Mesothelial cell of epicardium (in vitro differentiated cells): ENCODE measurements around the gene POLR3GL. TPM values are rescaled to one million over a fixed set of nuclear protein-coding genes. Genes with fewer than 3 reads are reported as not detected.
A peak's percentile ranks its signal among the peaks of the same experiment; 100 is the strongest.

Experiments
- DNase-seq, 2 experiments: peaks; one replicate each; pipeline ENCODE4 v3.0.0; 2021; ENCODE audit warnings: low spot score in 2 of 2; ENCODE audit not compliant: unreplicated experiment in 2 of 2
- H3K27ac Mint-ChIP-seq: 2 replicates; pipeline ENCODE4 v1.8.0; 2021; ENCODE audit warnings: mixed read lengths
- H3K27me3 Mint-ChIP-seq: 2 replicates; pipeline ENCODE4 v1.8.0; 2021; ENCODE audit warnings: low read depth, mixed read lengths
- H3K36me3 Mint-ChIP-seq: 2 replicates; pipeline ENCODE4 v1.8.0; 2021; ENCODE audit warnings: mixed read lengths
- H3K4me1 Mint-ChIP-seq: 2 replicates; pipeline ENCODE4 v1.8.0; 2021; ENCODE audit warnings: mixed read lengths
- H3K4me3 Mint-ChIP-seq: 2 replicates; pipeline ENCODE4 v1.8.0; 2021; ENCODE audit warnings: mild to moderate bottlenecking, moderate library complexity, mixed read lengths
- H3K9me3 Mint-ChIP-seq: 2 replicates; pipeline ENCODE4 v1.8.0; 2021; ENCODE audit warnings: mixed read lengths
- CTCF ChIP-seq: fragments of 200-600 bp; sonication (generic); IDR thresholded peaks from one replicate; pipeline ENCODE4 v1.5.0; 2021; ENCODE audit warnings: antibody characterized with exemption; ENCODE audit not compliant: unreplicated experiment
- total RNA-seq: library from RNA; stranded (reverse); gene quantifications from 3 replicates; pipeline ENCODE4 v1.2.1, GENCODE V29; 2021

POLR3GL gene, protein sequence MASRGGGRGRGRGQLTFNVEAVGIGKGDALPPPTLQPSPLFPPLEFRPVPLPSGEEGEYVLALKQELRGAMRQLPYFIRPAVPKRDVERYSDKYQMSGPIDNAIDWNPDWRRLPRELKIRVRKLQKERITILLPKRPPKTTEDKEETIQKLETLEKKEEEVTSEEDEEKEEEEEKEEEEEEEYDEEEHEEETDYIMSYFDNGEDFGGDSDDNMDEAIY
- 14.4 to 16.4 TPM (median 14.7 TPM) in 3 replicates for total RNA-seq

- H3K27ac Mint-ChIP-seq, result peak within 1 kb of the TSS; percentile 82
- H3K9me3 Mint-ChIP-seq, result peaks cover 8% of the 10 kb centered on the region
Observed at GRCh38 chr1:145964328-145965118, at the start of gene POLR3GL, which contains the start of gene ANKRD34A. Gene POLR3GL (plus strand): TSS chr1:145964690. CDS start chr1:145974866, 10,176 bp downstream. Gene ANKRD34A (minus strand): TSS chr1:145964575. CDS start chr1:145961759, 2,816 bp downstream.

GRCh38 chr1:145916745-145917144, 47.7 kb upstream of the POLR3GL start:
- Mint-ChIP-seq H3K4me1 (peaks cover 25% of the 10 kb centered on the region), H3K9me3 (no peaks in the 10 kb centered on the region), H3K36me3 (peaks cover 24% of the 10 kb centered on the region), H3K4me3 (peak overlapping the region; percentile 91), H3K27ac (no peak overlapping the region), H3K27me3 (no peaks in the 10 kb centered on the region)
- DNase-seq, result no peak
- no peak for TF ChIP-seq CTCF

More at GRCh38 chr1:145964328-145965118, at the start of gene POLR3GL, which contains the start of gene ANKRD34A:
- Mint-ChIP-seq H3K4me3 (peak within 1 kb of the TSS; percentile 84), H3K36me3 (peaks cover 5% of the 10 kb centered on the region), H3K27me3 (peaks cover 33% of the 10 kb centered on the region), H3K4me1 (peaks cover 40% of the 10 kb centered on the region)
- peak; percentile 73 to 87 for DNase-seq
- TF ChIP-seq CTCF, result no peak

DNA sequence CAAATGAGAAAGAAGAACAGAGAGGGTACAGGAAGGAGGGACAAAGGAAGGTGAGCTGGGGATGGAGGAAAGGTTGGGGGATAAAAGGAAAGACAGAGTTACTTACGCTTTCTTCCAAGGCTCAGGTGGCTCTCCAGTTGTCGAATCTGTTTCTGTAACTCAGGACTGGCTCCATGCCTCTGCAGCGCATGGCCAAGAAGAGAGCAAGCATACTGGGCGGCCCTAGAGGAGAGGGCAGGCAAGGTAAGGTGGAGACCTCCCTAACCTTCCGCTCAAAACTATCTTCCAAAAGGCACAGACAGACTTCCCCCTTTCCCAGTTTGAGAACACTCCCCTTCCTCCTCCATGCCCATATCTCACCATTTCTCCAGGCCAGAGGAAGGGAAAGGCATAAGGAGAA, 46.9 kb upstream of the POLR3GL start:
- no peaks in the 10 kb centered on the region for H3K9me3 Mint-ChIP-seq
- peaks cover 18% of the 10 kb centered on the region for H3K36me3 Mint-ChIP-seq
- H3K27me3 Mint-ChIP-seq, result no peaks in the 10 kb centered on the region
- peaks cover 25% of the 10 kb centered on the region for H3K4me1 Mint-ChIP-seq
- DNase-seq, result no peak
- H3K4me3 Mint-ChIP-seq, result peak overlapping the region; percentile 91
- peak overlapping the region; percentile 93 for H3K27ac Mint-ChIP-seq
- no peak for TF ChIP-seq CTCF

GRCh38 chr1:145918144-145918991, 46.1 kb upstream of the POLR3GL start, which contains the start of gene PEX11B:
Gene PEX11B (minus strand): TSS chr1:145918717. CDS start chr1:145918688, 29 bp downstream.
- peak within 1 kb of the TSS; percentile 91 for H3K4me3 Mint-ChIP-seq
- H3K36me3 Mint-ChIP-seq, result peaks cover 15% of the 10 kb centered on the region
- no peaks in the 10 kb centered on the region for H3K9me3 Mint-ChIP-seq
- H3K27me3 Mint-ChIP-seq, result no peaks in the 10 kb centered on the region
- DNase-seq, result peak; percentile 73 to 84
- peak within 1 kb of the TSS; percentile 93 for H3K27ac Mint-ChIP-seq
- no peak for TF ChIP-seq CTCF
- peaks cover 25% of the 10 kb centered on the region for H3K4me1 Mint-ChIP-seq
